Measurements from ENCODE around the gene RAB5B. TPM values are rescaled to one million over a fixed set of nuclear protein-coding genes. Genes with fewer than 3 reads are reported as not detected.

Gene RAB5B
- total and polyA plus RNA-seq, 2 donors: 57.5 to 114 TPM

Other genes starting within 250 kb of the RAB5B start
- 682 TPM for gene CD63, start 245.1 kb upstream of the RAB5B start, total RNA-seq
- 1,016 TPM for gene CD63, start 245.1 kb upstream of the RAB5B start, polyA plus RNA-seq
- gene GDF11, start 231.0 kb upstream of the RAB5B start, total RNA-seq: 5.6 TPM
- 11.0 TPM for gene GDF11, start 231.0 kb upstream of the RAB5B start, polyA plus RNA-seq
- gene SARNP, start 156.4 kb upstream of the RAB5B start, total RNA-seq: 86.2 TPM
- 76.0 TPM for gene SARNP, start 156.4 kb upstream of the RAB5B start, polyA plus RNA-seq
- gene ORMDL2, start 156.0 kb upstream of the RAB5B start, total RNA-seq: 8.4 TPM
- 37.3 TPM for gene ORMDL2, start 156.0 kb upstream of the RAB5B start, polyA plus RNA-seq
- 24.6 TPM for gene DNAJC14, start 144.5 kb upstream of the RAB5B start, total RNA-seq
- 26.2 TPM for gene DNAJC14, start 144.5 kb upstream of the RAB5B start, polyA plus RNA-seq
- gene MMP19, start 131.1 kb upstream of the RAB5B start, total RNA-seq: 4.3 TPM
- 21.8 TPM for gene MMP19, start 131.1 kb upstream of the RAB5B start, polyA plus RNA-seq
- 20.1 TPM for gene PYM1, start 46.2 kb upstream of the RAB5B start, total RNA-seq
- gene PYM1, start 46.2 kb upstream of the RAB5B start, polyA plus RNA-seq: 31.1 TPM
- 33.6 TPM for gene DGKA, start 42.9 kb upstream of the RAB5B start, total RNA-seq
- 31.7 TPM for gene DGKA, start 42.9 kb upstream of the RAB5B start, polyA plus RNA-seq
- 1.5 TPM for gene PMEL, start 8.0 kb upstream of the RAB5B start, total RNA-seq
- 0.89 TPM for gene PMEL, start 8.0 kb upstream of the RAB5B start, polyA plus RNA-seq
- gene CDK2, start 7.2 kb upstream of the RAB5B start, total RNA-seq: 32.3 TPM
- 33.6 TPM for gene CDK2, start 7.2 kb upstream of the RAB5B start, polyA plus RNA-seq
- 14.4 TPM for gene SUOX, start 23.2 kb downstream of the RAB5B start, total RNA-seq
- 31.3 TPM for gene SUOX, start 23.2 kb downstream of the RAB5B start, polyA plus RNA-seq
- gene IKZF4, start 47.0 kb downstream of the RAB5B start, total RNA-seq: 4.8 TPM
- 8.0 TPM for gene IKZF4, start 47.0 kb downstream of the RAB5B start, polyA plus RNA-seq
- gene RPS26, start 67.8 kb downstream of the RAB5B start, total RNA-seq: 96.2 TPM
- 774 TPM for gene RPS26, start 67.8 kb downstream of the RAB5B start, polyA plus RNA-seq
- 34.4 TPM for gene ERBB3, start 106.1 kb downstream of the RAB5B start, total RNA-seq
- gene ERBB3, start 106.1 kb downstream of the RAB5B start, polyA plus RNA-seq: 11.4 TPM
- gene PA2G4, start 130.5 kb downstream of the RAB5B start, total RNA-seq: 64.6 TPM
- gene PA2G4, start 130.5 kb downstream of the RAB5B start, polyA plus RNA-seq: 121 TPM
- gene RPL41, start 142.6 kb downstream of the RAB5B start, total RNA-seq: 2,071 TPM
- 5,547 TPM for gene RPL41, start 142.6 kb downstream of the RAB5B start, polyA plus RNA-seq
- 4.6 TPM for gene ZC3H10, start 144.2 kb downstream of the RAB5B start, total RNA-seq
- gene ZC3H10, start 144.2 kb downstream of the RAB5B start, polyA plus RNA-seq: 4.9 TPM
- 85.1 TPM for gene ESYT1, start 154.2 kb downstream of the RAB5B start, total RNA-seq
- 116 TPM for gene ESYT1, start 154.2 kb downstream of the RAB5B start, polyA plus RNA-seq
- gene MYL6B, start 178.5 kb downstream of the RAB5B start, total RNA-seq: 65.3 TPM
- gene MYL6B, start 178.5 kb downstream of the RAB5B start, polyA plus RNA-seq: 32.4 TPM
- gene MYL6, start 184.3 kb downstream of the RAB5B start, total RNA-seq: 2,133 TPM
- 7,162 TPM for gene MYL6, start 184.3 kb downstream of the RAB5B start, polyA plus RNA-seq
- gene SMARCC2, start 215.4 kb downstream of the RAB5B start, total RNA-seq: 51.1 TPM
- 68.8 TPM for gene SMARCC2, start 215.4 kb downstream of the RAB5B start, polyA plus RNA-seq
- gene RNF41, start 247.8 kb downstream of the RAB5B start, total RNA-seq: 42.9 TPM
- 37.8 TPM for gene RNF41, start 247.8 kb downstream of the RAB5B start, polyA plus RNA-seq

Data from urinary bladder (tissue), 2 donors.